CD14-positive monocyte (primary cell): ENCODE measurements around the gene UNC5A. TPM values are rescaled to one million over a fixed set of nuclear protein-coding genes. Genes with fewer than 3 reads are reported as not detected.

ENCODE experiments used
- DNase-seq, 3 donors: peaks; one replicate each; pipeline ENCODE4 v3.0.0-alpha.2; 2011 to 2022
- H2AFZ ChIP-seq: 2 replicates; pipeline ENCODE4 v1.6.0; 2012; ENCODE audit warnings: mild to moderate bottlenecking, low read depth, low read length, inconsistent platforms; ENCODE audit not compliant: insufficient read depth, poor library complexity, severe bottlenecking
- H3K27ac ChIP-seq, 2 donors: 1 replicate in 1 of 2; 2 replicates in 1 of 2; pipeline ENCODE4 v1.5.1; 2012 to 2013; ENCODE audit warnings: low read length in 2 of 2, control low read depth in 1 of 2, inconsistent platforms in 1 of 2, low read depth in 1 of 2, mild to moderate bottlenecking in 1 of 2
- H3K27me3 ChIP-seq, 2 donors: one replicate each; pipeline versions ENCODE4 v1.6.0 to v1.6.1; 2011 to 2013; ENCODE audit warnings: low read length in 2 of 2; ENCODE audit not compliant: control insufficient read depth in 2 of 2, insufficient read depth in 2 of 2
- H3K36me3 ChIP-seq, 2 donors: replicated peaks in 1 of 2; 1 replicate in 1 of 2; 2 replicates in 1 of 2; pipeline versions ENCODE4 v1.5.1 to v1.6.1; 2012 to 2013; ENCODE audit warnings: low read length in 2 of 2, control low read depth in 1 of 2, inconsistent platforms in 1 of 2, mild to moderate bottlenecking in 1 of 2; ENCODE audit not compliant: insufficient read depth in 2 of 2, control insufficient read depth in 1 of 2
- H3K4me1 ChIP-seq, 2 donors: 1 replicate in 1 of 2; 2 replicates in 1 of 2; pipeline versions ENCODE4 v1.5.1 to v1.6.1; 2012 to 2013; ENCODE audit warnings: low read length in 2 of 2, control low read depth in 1 of 2, inconsistent platforms in 1 of 2, mild to moderate bottlenecking in 1 of 2, moderate library complexity in 1 of 2; ENCODE audit not compliant: insufficient read depth in 2 of 2, control insufficient read depth in 1 of 2
- H3K4me2 ChIP-seq: replicated peaks from 2 replicates; pipeline ENCODE3; 2012; ENCODE audit warnings: low read length, moderate library complexity, mild to moderate bottlenecking; ENCODE audit not compliant: poor library complexity, severe bottlenecking; ENCODE audit errors: extremely low read depth
- H3K4me3 ChIP-seq, 3 experiments: fragments of 200-600 bp in 1 of 3; sonication (generic) in 1 of 3; replicated peaks in 1 of 3; 1 replicate in 2 of 3; 2 replicates in 1 of 3; pipeline ENCODE4 v1.5.1; 2011 to 2013; ENCODE audit warnings: low read length in 3 of 3, mild to moderate bottlenecking in 3 of 3, control low read depth in 2 of 3, low read depth in 2 of 3, inconsistent platforms in 1 of 3, moderate library complexity in 1 of 3
- H3K79me2 ChIP-seq: 2 replicates; pipeline ENCODE4 v1.6.0; 2012; ENCODE audit warnings: mild to moderate bottlenecking, control low read depth, inconsistent platforms, low read length, moderate library complexity; ENCODE audit not compliant: insufficient read depth
- H3K9ac ChIP-seq: 2 replicates; pipeline ENCODE4 v1.6.0; 2017; ENCODE audit warnings: low read length, mild to moderate bottlenecking; ENCODE audit not compliant: insufficient read depth, poor library complexity, severe bottlenecking
- H3K9me3 ChIP-seq, 2 donors: replicated peaks in 1 of 2; 1 replicate in 1 of 2; 2 replicates in 1 of 2; pipeline versions ENCODE4 v1.5.1 to v1.6.1; 2012 to 2013; ENCODE audit warnings: low read length in 2 of 2, control low read depth in 1 of 2; ENCODE audit not compliant: control insufficient read depth in 1 of 2, insufficient read depth in 1 of 2
- H4K20me1 ChIP-seq: 2 replicates; pipeline ENCODE4 v1.6.0; 2012; ENCODE audit warnings: mild to moderate bottlenecking, low read length, control low read depth, moderate library complexity; ENCODE audit not compliant: insufficient read depth
- H3K27ac Mint-ChIP-seq, 7 donors: one replicate each; pipeline ENCODE4 v1.8.0; 2020; ENCODE audit warnings: mild to moderate bottlenecking in 7 of 7, mixed read lengths in 7 of 7, moderate library complexity in 6 of 7, inconsistent platforms in 2 of 7
- H3K27me3 Mint-ChIP-seq, 3 donors: one replicate each; pipeline ENCODE4 v1.8.0; 2021 to 2022; ENCODE audit warnings: low read depth in 3 of 3, mild to moderate bottlenecking in 3 of 3, mixed read lengths in 3 of 3, moderate library complexity in 3 of 3, inconsistent platforms in 1 of 3
- H3K36me3 Mint-ChIP-seq, 2 donors: one replicate each; pipeline ENCODE4 v1.8.0; 2020; ENCODE audit warnings: mixed read lengths in 2 of 2, inconsistent platforms in 1 of 2, mild to moderate bottlenecking in 1 of 2
- H3K4me1 Mint-ChIP-seq: one replicate; pipeline ENCODE4 v1.8.0; 2020; ENCODE audit warnings: mild to moderate bottlenecking, mixed read lengths
- H3K4me3 Mint-ChIP-seq, 2 donors: one replicate each; pipeline ENCODE4 v1.8.0; 2020; ENCODE audit warnings: mild to moderate bottlenecking in 2 of 2, mixed read lengths in 2 of 2, moderate library complexity in 1 of 2
- H3K9me3 Mint-ChIP-seq, 7 donors: one replicate each; pipeline ENCODE4 v1.8.0; 2020 to 2022; ENCODE audit warnings: mixed read lengths in 7 of 7, mild to moderate bottlenecking in 6 of 7, moderate library complexity in 6 of 7, inconsistent platforms in 2 of 7
- WGBS: methylation state at CpG from one replicate; pipeline ENCODE4 v1.1.5; 2013; ENCODE audit warnings: missing lambda C conversion rate; ENCODE audit not compliant: insufficient coverage; 5-methylcytosine and 5-hydroxymethylcytosine counted together
- intact Hi-C, 2 donors: fragments of 100-400 bp; cut with micrococcal nuclease; formaldehyde crosslinking; loops; one replicate each; pipeline versions ENCODE4 v1.15.0 to v1.15.1; 2023
- polyA plus RNA-seq, 3 donors: library from polyadenylated mRNA; depleted of rRNA in 1 of 3; unstranded in 2 of 3; stranded (reverse) in 1 of 3; fragments of 300-500 nt in 2 of 3; fragments of >200 nt in 1 of 3; fragmentation: Illumina TruSeq in 2 of 3; gene quantifications; 1 replicate in 2 of 3; 2 replicates in 1 of 3; pipeline ENCODE4 v1.2.3, GENCODE V29; 2012 to 2021
- TF ChIP-seq, protein P1 (sequence below): fragments of 200-600 bp; IDR thresholded peaks from one replicate; pipeline ENCODE4 v1.8.0; 2022; ENCODE audit warnings: antibody characterized with exemption, mild to moderate bottlenecking

Gene UNC5A
- polyA plus RNA-seq, 3 donors, result 0.03 to 0.07 TPM; not detected in 1

GRCh38 chr5:176845392-176845713 is 35.0 kb downstream of the UNC5A start:
- H3K27ac ChIP-seq, result no peak overlapping the region
- H3K4me2 ChIP-seq, result no peak overlapping the region
- DNase-seq, result no peak
- no peaks in the 10 kb centered on the region for H3K36me3 Mint-ChIP-seq
- intact Hi-C loops, result no loop called here
- H3K9ac ChIP-seq, result no peak overlapping the region
- H3K79me2 ChIP-seq, result no peaks in the 10 kb centered on the region
- no peaks in the 10 kb centered on the region for H3K36me3 ChIP-seq
- H3K4me3 Mint-ChIP-seq, result no peak overlapping the region
- H3K4me1 Mint-ChIP-seq, result peaks cover 3% of the 10 kb centered on the region
- no peak overlapping the region for H3K27ac Mint-ChIP-seq
- no peaks in the 10 kb centered on the region for H3K9me3 ChIP-seq
- no peak overlapping the region for H3K4me3 ChIP-seq
- H3K27me3 ChIP-seq, result peaks cover 0 to 17% of the 10 kb centered on the region in 2 donors
- peaks cover 21 to 49% (median 40%) of the 10 kb centered on the region in 3 donors for H3K27me3 Mint-ChIP-seq
- H3K4me1 ChIP-seq, result no peaks in the 10 kb centered on the region
- TF ChIP-seq, protein P1, sequence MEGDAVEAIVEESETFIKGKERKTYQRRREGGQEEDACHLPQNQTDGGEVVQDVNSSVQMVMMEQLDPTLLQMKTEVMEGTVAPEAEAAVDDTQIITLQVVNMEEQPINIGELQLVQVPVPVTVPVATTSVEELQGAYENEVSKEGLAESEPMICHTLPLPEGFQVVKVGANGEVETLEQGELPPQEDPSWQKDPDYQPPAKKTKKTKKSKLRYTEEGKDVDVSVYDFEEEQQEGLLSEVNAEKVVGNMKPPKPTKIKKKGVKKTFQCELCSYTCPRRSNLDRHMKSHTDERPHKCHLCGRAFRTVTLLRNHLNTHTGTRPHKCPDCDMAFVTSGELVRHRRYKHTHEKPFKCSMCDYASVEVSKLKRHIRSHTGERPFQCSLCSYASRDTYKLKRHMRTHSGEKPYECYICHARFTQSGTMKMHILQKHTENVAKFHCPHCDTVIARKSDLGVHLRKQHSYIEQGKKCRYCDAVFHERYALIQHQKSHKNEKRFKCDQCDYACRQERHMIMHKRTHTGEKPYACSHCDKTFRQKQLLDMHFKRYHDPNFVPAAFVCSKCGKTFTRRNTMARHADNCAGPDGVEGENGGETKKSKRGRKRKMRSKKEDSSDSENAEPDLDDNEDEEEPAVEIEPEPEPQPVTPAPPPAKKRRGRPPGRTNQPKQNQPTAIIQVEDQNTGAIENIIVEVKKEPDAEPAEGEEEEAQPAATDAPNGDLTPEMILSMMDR, result no peak
- no peak overlapping the region for H2AFZ ChIP-seq
- H3K9me3 Mint-ChIP-seq, result no peaks in the 10 kb centered on the region
- 81% methylated on average over 5 of the region's 6 CpGs for WGBS
- no peaks in the 10 kb centered on the region for H4K20me1 ChIP-seq

DNA sequence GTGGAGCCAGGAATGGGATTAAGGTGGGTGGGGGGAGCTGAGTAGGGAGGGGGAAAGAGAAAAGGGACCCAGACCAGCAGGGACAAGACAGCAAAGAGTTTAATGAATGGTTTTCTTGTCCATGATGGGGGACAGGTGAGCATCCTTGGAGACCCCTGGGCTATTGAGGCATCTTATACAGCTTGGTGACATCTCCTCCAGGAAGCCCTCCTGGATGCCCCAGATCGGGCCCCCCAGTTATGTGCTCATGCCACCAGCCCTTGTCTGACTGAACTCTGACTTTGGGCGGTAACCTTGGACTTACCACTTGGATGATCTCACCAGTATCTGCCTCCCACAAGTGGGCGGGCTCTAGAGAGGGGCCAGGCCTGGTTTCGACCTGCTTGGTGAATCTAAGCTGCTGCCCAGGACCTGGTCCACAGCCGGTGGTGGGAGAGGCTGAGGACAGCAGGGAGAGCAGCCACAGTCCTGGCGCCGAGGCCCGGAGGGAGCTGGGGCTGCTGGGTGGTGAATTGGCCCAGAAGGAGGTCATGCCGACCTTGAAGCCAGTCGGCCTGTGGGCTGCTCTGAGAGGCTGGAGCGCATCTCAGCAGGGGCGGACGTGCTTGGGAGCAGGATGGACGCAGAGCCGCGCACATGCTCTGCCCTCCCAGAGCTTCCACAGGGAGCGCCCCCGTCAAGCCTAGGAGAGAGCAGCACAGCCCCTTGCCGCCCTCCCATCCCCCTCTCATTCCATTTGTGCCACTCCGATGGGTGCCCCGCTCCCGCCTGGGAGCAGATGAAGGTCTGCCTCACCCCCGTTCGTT is 36.2 kb downstream of the UNC5A start:
- TF ChIP-seq, protein P1, result no peak
- Mint-ChIP-seq H3K27me3 (peaks cover 21 to 40% (median 37%) of the 10 kb centered on the region in 3 donors), H3K4me3 (no peak overlapping the region), H3K4me1 (peaks cover 3% of the 10 kb centered on the region), H3K27ac (no peak overlapping the region), H3K36me3 (no peaks in the 10 kb centered on the region), H3K9me3 (no peaks in the 10 kb centered on the region)
- peaks cover 0 to 17% of the 10 kb centered on the region in 2 donors for H3K27me3 ChIP-seq
- H3K4me1 ChIP-seq, result no peaks in the 10 kb centered on the region
- no peaks in the 10 kb centered on the region for H4K20me1 ChIP-seq
- no peak overlapping the region for H3K4me2 ChIP-seq
- H3K9ac ChIP-seq, result no peak overlapping the region
- 41% methylated on average over 17 of the region's 24 CpGs for WGBS
- no peak overlapping the region for H3K27ac ChIP-seq
- no peaks in the 10 kb centered on the region for H3K9me3 ChIP-seq
- no peaks in the 10 kb centered on the region for H3K79me2 ChIP-seq
- DNase-seq, result no peak
- H3K4me3 ChIP-seq, result no peak overlapping the region
- no peaks in the 10 kb centered on the region for H3K36me3 ChIP-seq
- intact Hi-C loops, result no loop called here
- H2AFZ ChIP-seq, result no peak overlapping the region
